Measurements from ENCODE around the gene CNTNAP2.

DNA sequence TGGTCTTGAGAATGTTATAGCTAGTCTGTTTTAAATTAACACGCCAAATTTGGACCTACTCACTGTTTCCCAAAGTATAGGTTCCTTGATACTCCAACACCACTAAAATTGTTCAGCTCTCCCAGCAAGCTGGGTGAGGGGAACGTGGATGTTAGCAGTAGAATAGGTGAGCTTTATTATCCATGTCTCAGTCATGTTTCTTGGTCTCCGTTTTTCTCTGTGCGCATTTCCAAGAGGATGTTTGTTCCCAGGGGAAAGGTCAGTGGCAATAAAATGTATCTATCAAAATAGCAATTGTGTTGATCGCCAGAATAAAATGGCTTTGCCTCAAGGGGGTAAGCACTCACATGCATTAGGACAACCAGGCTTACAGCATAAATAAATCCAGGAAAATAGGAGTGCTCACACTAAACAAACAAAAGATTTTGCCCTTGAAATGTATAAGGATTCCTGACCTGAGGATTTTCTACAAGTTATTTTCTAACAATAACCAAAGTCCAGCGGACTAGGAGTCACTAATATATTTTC lies 2286.9 kb downstream of the CNTNAP2 start:
- TF ChIP-seq, protein P1, sequence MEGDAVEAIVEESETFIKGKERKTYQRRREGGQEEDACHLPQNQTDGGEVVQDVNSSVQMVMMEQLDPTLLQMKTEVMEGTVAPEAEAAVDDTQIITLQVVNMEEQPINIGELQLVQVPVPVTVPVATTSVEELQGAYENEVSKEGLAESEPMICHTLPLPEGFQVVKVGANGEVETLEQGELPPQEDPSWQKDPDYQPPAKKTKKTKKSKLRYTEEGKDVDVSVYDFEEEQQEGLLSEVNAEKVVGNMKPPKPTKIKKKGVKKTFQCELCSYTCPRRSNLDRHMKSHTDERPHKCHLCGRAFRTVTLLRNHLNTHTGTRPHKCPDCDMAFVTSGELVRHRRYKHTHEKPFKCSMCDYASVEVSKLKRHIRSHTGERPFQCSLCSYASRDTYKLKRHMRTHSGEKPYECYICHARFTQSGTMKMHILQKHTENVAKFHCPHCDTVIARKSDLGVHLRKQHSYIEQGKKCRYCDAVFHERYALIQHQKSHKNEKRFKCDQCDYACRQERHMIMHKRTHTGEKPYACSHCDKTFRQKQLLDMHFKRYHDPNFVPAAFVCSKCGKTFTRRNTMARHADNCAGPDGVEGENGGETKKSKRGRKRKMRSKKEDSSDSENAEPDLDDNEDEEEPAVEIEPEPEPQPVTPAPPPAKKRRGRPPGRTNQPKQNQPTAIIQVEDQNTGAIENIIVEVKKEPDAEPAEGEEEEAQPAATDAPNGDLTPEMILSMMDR (IDR thresholded peaks at IDR 0.05): no peak
- no peak for TF ChIP-seq POLR2A (IDR thresholded peaks at IDR 0.05)

All from lower leg skin (tissue), 3 donors.